Heart right ventricle (tissue), 16 donors: ENCODE measurements around the gene LCTL. TPM values are rescaled to one million over a fixed set of nuclear protein-coding genes. Genes with fewer than 3 reads are reported as not detected.

Source experiments
- ATAC-seq, 8 donors: fragments of 200-7000 bp; cut with Tn5 transposase; one replicate each; pipeline ENCODE4 v1.9.1; 2020; ENCODE audit warnings: mild to moderate bottlenecking in 8 of 8, moderate library complexity in 8 of 8, moderate number of reproducible peaks in 1 of 8
- DNase-seq, 2 donors: peaks; one replicate each; pipeline ENCODE4 v3.0.0-alpha.2; 2020
- H3K27ac ChIP-seq, 10 donors: fragments of 200-600 bp; sonication (generic) in 2 of 10; one replicate each; pipeline versions ENCODE4 v1.5.0 to v1.8.0; 2020 to 2022; ENCODE audit warnings: mild to moderate bottlenecking in 3 of 10
- H3K27me3 ChIP-seq, 7 donors: fragments of 200-600 bp; one replicate each; pipeline ENCODE4 v1.8.0; 2021 to 2022; ENCODE audit warnings: mild to moderate bottlenecking in 2 of 7
- H3K36me3 ChIP-seq, 9 donors: fragments of 200-600 bp; sonication (generic) in 1 of 9; one replicate each; pipeline versions ENCODE4 v1.5.0 to v1.8.0; 2020 to 2022; ENCODE audit warnings: mild to moderate bottlenecking in 2 of 9
- H3K4me1 ChIP-seq, 9 donors: fragments of 200-600 bp; sonication (generic) in 1 of 9; one replicate each; pipeline versions ENCODE4 v1.5.0 to v1.8.0; 2020 to 2022; ENCODE audit warnings: mild to moderate bottlenecking in 4 of 9
- H3K4me3 ChIP-seq, 10 donors: fragments of 200-600 bp; sonication (generic) in 2 of 10; one replicate each; pipeline versions ENCODE4 v1.5.0 to v1.8.0; 2020 to 2022; ENCODE audit warnings: mild to moderate bottlenecking in 7 of 10, moderate library complexity in 2 of 10
- H3K9me3 ChIP-seq, 11 donors: fragments of 200-600 bp in 10 of 11; sonication (generic) in 2 of 11; one replicate each; pipeline versions ENCODE4 v1.5.0 to v1.8.0; 2013 to 2022; ENCODE audit warnings: mild to moderate bottlenecking in 2 of 11, control low read depth in 1 of 11, moderate library complexity in 1 of 11
- CTCF ChIP-seq, 9 donors: fragments of 200-600 bp; sonication (generic) in 2 of 9; IDR thresholded peaks; one replicate each; pipeline versions ENCODE4 v1.5.0 to v1.8.0; 2021 to 2022; ENCODE audit warnings: antibody characterized with exemption in 9 of 9, mild to moderate bottlenecking in 5 of 9, moderate library complexity in 1 of 9
- WGBS, 2 donors: extraction: QIAGEN DNeasy Blood & Tissue Kit; methylation state at CpG; one replicate each; pipeline ENCODE4 v1.1.7; 2013; ENCODE audit warnings: inconsistent platforms in 1 of 2; 5-methylcytosine and 5-hydroxymethylcytosine counted together
- intact Hi-C, 10 donors: fragments of 100-400 bp; cut with DNase I; formaldehyde crosslinking; loops; one replicate each; pipeline versions ENCODE4 v1.11.1 to v1.14.2; 2022
- polyA plus RNA-seq, 2 donors: library from polyadenylated mRNA; stranded (reverse); fragments of 200-250 nt; gene quantifications; one replicate each; pipeline ENCODE4 v1.2.3, GENCODE V29; 2013
- total RNA-seq, 10 donors: library from RNA; stranded (reverse); fragmentation: NEBNext Ultra II Directional in 3 of 10; extraction: Animal tissue kit (Norgen Biotek cat#: 25700) in 3 of 10; gene quantifications; one replicate each; pipeline versions ENCODE4 v1.2.1 to v1.2.4, GENCODE V29; 2021 to 2023
- donor health status: Arrhythmogenic right ventricular cardiomyopathy.
- donor health status: ischemic (EF 13 %, LVEDD 7.1; RV severe dilation, severe dysfunction).
- donor health status: healthy with polysubstance abuse.
- donor health status: DM: no; HTN: yes; CAD: no.
- donor health status: DM: no; HTN: no; CAD: no.
- donor health status: ischemic (EF 25% LVEDD 6.9; RV normal size, moderate dysfunction).
- donor health status: ischemic (EF 25% LVEDD 5.7; RV mildly dilated, moderate dysfunction).
- donor health status: healthy.
- donor health status: DM: yes; HTN: yes; CAD: no.
- donor health status: Ischemic cardiomyopathy.
- donor health status: ischemic (EF 35%, LVEDD 5.7; RV mildly dilated, moderate dysfunction).
- donor health status: nonischemic (EF 11% LVEDD 7.7; RV severe dilation, severe dysfunction).
- donor health status: DM: yes; HTN: yes; CAD: no.
- donor health status: PGD.
- donor health status: ischemic (EF 29% LVEDD 5.4; RV normal size, mild dysfunction).
- donor health status: nonischemic (EF 23%, LVEDD 6.1; RV moderate dilation, normal function).

The LCTL gene
- total and polyA plus RNA-seq, 12 donors: 0.16 TPM; not detected in 11

GRCh38 chr15:66573348-66573718 is 7.5 kb upstream of the LCTL start:
- TF ChIP-seq CTCF (IDR thresholded peaks at IDR 0.05): no peak

GRCh38 chr15:66572146-66572545 is 6.3 kb upstream of the LCTL start:
- Histone ChIP-seq H3K27me3 (no peaks in the 10 kb centered on the region), H3K9me3 (no peaks in the 10 kb centered on the region), H3K4me1 (peaks cover 0 to 18% (median 4%) of the 10 kb centered on the region in 9 donors), H3K4me3 (no peak overlapping the region), H3K36me3 (no peaks in the 10 kb centered on the region), H3K27ac (no peak overlapping the region)
- WGBS, 2 donors: 82 to 90% methylated on average over 4 of the region's 4 CpGs
- no peak for ATAC-seq
- no peak for DNase-seq
- TF ChIP-seq CTCF (IDR thresholded peaks at IDR 0.05): no peak
- intact Hi-C loops: no loop called here

More at GRCh38 chr15:66573348-66573718, 7.5 kb upstream of the LCTL start:
- Histone ChIP-seq H3K4me1 (peaks cover 0 to 18% (median 4%) of the 10 kb centered on the region in 9 donors), H3K4me3 (no peak overlapping the region), H3K27ac (no peak overlapping the region), H3K36me3 (no peaks in the 10 kb centered on the region), H3K27me3 (no peaks in the 10 kb centered on the region), H3K9me3 (no peaks in the 10 kb centered on the region)
- 93 to 94% methylated on average over 7 of the region's 7 CpGs for WGBS, 2 donors
- intact Hi-C loops: no loop called here
- DNase-seq: no peak
- ATAC-seq: no peak

GRCh38 chr15:66570842-66571478 is 5.2 kb upstream of the LCTL start:
- no peak for ATAC-seq

GRCh38 chr15:66570327-66570726 is 4.5 kb upstream of the LCTL start:
- H3K27ac ChIP-seq: no peak overlapping the region
- H3K4me1 ChIP-seq: peaks cover 0 to 18% (median 4%) of the 10 kb centered on the region in 9 donors
- ATAC-seq: no peak
- H3K9me3 ChIP-seq: no peaks in the 10 kb centered on the region
- H3K36me3 ChIP-seq: no peaks in the 10 kb centered on the region
- H3K27me3 ChIP-seq: no peaks in the 10 kb centered on the region
- no peak overlapping the region for H3K4me3 ChIP-seq
- 84 to 85% methylated on average over 3 of the region's 3 CpGs for WGBS, 2 donors
- no peak for TF ChIP-seq CTCF (IDR thresholded peaks at IDR 0.05)
- intact Hi-C loops: no loop called here
- no peak for DNase-seq

More at GRCh38 chr15:66570842-66571478, 5.2 kb upstream of the LCTL start:
- Histone ChIP-seq H3K4me3 (no peak overlapping the region), H3K36me3 (no peaks in the 10 kb centered on the region), H3K9me3 (no peaks in the 10 kb centered on the region), H3K4me1 (peaks cover 0 to 18% (median 4%) of the 10 kb centered on the region in 9 donors), H3K27ac (no peak overlapping the region), H3K27me3 (no peaks in the 10 kb centered on the region)
- DNase-seq: no peak
- no peak for TF ChIP-seq CTCF (IDR thresholded peaks at IDR 0.05)
- WGBS, 2 donors: 79 to 92% methylated on average over 6 of the region's 6 CpGs
- intact Hi-C loops: no loop called here
